ENCODE measurements around the gene ZNF516. TPM values are rescaled to one million over a fixed set of nuclear protein-coding genes. Genes with fewer than 3 reads are reported as not detected.

Gene ZNF516
- 29.1 and 56.4 TPM in 2 replicates for total RNA-seq

DNA sequence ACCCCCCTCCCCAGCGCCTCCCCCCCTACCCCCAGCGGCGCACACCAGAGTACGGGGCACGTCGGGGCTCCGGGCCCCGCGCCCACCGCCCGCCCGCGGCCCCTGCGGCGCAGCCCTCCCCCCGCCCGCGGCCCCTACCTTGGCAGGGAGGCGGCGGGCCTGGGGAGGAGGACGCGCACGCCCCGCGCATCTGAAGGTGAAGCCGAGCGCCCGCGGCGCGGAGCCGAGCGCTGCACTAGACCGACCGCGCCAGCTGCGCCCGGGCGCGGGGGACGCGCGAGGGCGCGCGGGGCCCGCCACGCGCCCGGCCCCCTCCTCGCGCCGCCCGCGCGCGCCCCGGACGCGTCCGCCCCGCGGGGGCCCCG, at the start of gene ZNF516:
TSS of gene ZNF516 (minus strand) at position 237 of the 365 bp plus-strand sequence. CDS start 52,188 bp downstream, outside the sequence.

